Stomach (tissue), 9 donors: Measurements from ENCODE around the gene NUMA1. TPM values are rescaled to one million over a fixed set of nuclear protein-coding genes. Genes with fewer than 3 reads are reported as not detected.
A peak's percentile ranks its signal among the peaks of the same experiment; 100 is the strongest.

Experiments used
- DNase-seq, 2 donors: peaks; one replicate each; pipeline versions ENCODE4 v3.0.0 to v3.0.0-alpha.2; 2013 to 2019
- H3K27ac ChIP-seq, 5 donors: fragments of 200-600 bp in 4 of 5; sonication (generic) in 4 of 5; one replicate each; pipeline ENCODE4 v1.5.1; 2013 to 2019; ENCODE audit warnings: mild to moderate bottlenecking in 1 of 5, moderate library complexity in 1 of 5
- H3K27me3 ChIP-seq, 3 donors: fragments of 200-600 bp; sonication (generic); one replicate each; pipeline ENCODE4 v1.5.1; 2017 to 2019; ENCODE audit warnings: mixed run types in 1 of 3
- H3K36me3 ChIP-seq, 4 donors: fragments of 200-600 bp; sonication (generic); 1 replicate in 3 of 4; 2 replicates in 1 of 4; pipeline ENCODE4 v1.5.1; 2016 to 2019
- H3K4me1 ChIP-seq, 4 donors: fragments of 200-600 bp; sonication (generic); one replicate each; pipeline ENCODE4 v1.5.1; 2016 to 2019
- H3K4me3 ChIP-seq, 4 donors: fragments of 200-600 bp; sonication (generic) in 3 of 4; one replicate each; pipeline ENCODE4 v1.5.1; 2016 to 2019; ENCODE audit warnings: mild to moderate bottlenecking in 1 of 4
- H3K9me3 ChIP-seq, 4 donors: fragments of 200-600 bp; sonication (generic); one replicate each; pipeline ENCODE4 v1.5.1; 2016 to 2019
- EP300 ChIP-seq: sonication (generic); formaldehyde crosslinking; IDR thresholded peaks from one replicate; pipeline ENCODE4 v1.6.1; 2017; ENCODE audit warnings: antibody characterized with exemption
- POLR2A ChIP-seq, 4 donors: fragments of 450-650 bp; IDR thresholded peaks; one replicate each; pipeline ENCODE4 v1.6.1; 2016; ENCODE audit warnings: antibody characterized with exemption in 4 of 4, control low read depth in 2 of 4, mild to moderate bottlenecking in 1 of 4, moderate library complexity in 1 of 4
- POLR2AphosphoS5 ChIP-seq, 3 donors: sonication (generic); formaldehyde crosslinking; IDR thresholded peaks; one replicate each; pipeline ENCODE4 v1.6.1; 2016; ENCODE audit warnings: antibody characterized with exemption in 3 of 3
- WGBS, 5 donors: extraction: QIAGEN DNeasy Blood & Tissue Kit in 3 of 5; methylation state at CpG; one replicate each; pipeline versions ENCODE4 v1.1.5 to v1.1.7; 2013 to 2018; 5-methylcytosine and 5-hydroxymethylcytosine counted together
- intact Hi-C: fragments of 100-400 bp; cut with DNase I; formaldehyde crosslinking; loops from one replicate; pipeline ENCODE4 v1.15.1; 2023; ENCODE audit warnings: low total_unique reads
- polyA plus RNA-seq, 3 donors: library from polyadenylated mRNA; stranded (reverse); fragments of 200-250 nt; gene quantifications; one replicate each; pipeline ENCODE4 v1.2.3, GENCODE V29; 2013
- total RNA-seq, 5 donors: library from RNA; depleted of rRNA; stranded (reverse); fragments of >200 nt; gene quantifications; one replicate each; pipeline versions ENCODE4 v1.1.0 to v1.2.3, GENCODE V29; 2014 to 2016
- TF ChIP-seq, protein P1 (sequence below), 7 experiments: fragments of 450-650 bp in 4 of 7; fragments of 200-600 bp in 3 of 7; sonication (generic) in 3 of 7; IDR thresholded peaks; one replicate each; pipeline ENCODE4 v1.5.1; 2016 to 2019; ENCODE audit warnings: antibody characterized with exemption in 7 of 7, control low read depth in 2 of 7, mild to moderate bottlenecking in 1 of 7
- donor health status: healthy with polysubstance abuse.
- donor health status: Bipolar disorder and iron deficiency.
- donor health status: healthy.

The NUMA1 gene
- total and polyA plus RNA-seq, 8 donors: 84.2 to 619 (median 182) TPM

- Histone ChIP-seq H3K4me1 (peaks cover 45 to 85% (median 66%) of the 10 kb centered on the region in 4 donors), H3K36me3 (peaks cover 0 to 11% (median 0%) of the 10 kb centered on the region in 4 donors), H3K27ac (peak overlapping the region; percentile 95 to 97 (median 95)), H3K27me3 (no peaks in the 10 kb centered on the region), H3K4me3 (peak overlapping the region; percentile 47 to 62 (median 58)), H3K9me3 (no peaks in the 10 kb centered on the region)
- DNase-seq: peak; percentile 82 to 93
- 1 to 6% (median 2%) methylated on average over 20 to 23 of the region's 23 CpGs for WGBS, 5 donors
- intact Hi-C loops: no loop called here
- TF ChIP-seq EP300 (no peak), POLR2AphosphoS5 (IDR thresholded peaks at IDR 0.05) (peak; percentile 74 to 82 (median 78)), POLR2A (IDR thresholded peaks at IDR 0.05) (no peak)
Measured at GRCh38 chr11:72041364-72042063, 38.8 kb downstream of the NUMA1 start.

GRCh38 chr11:72040491-72041363 is 39.6 kb downstream of the NUMA1 start:
- TF ChIP-seq EP300 (no peak), POLR2A (IDR thresholded peaks at IDR 0.05) (no peak), POLR2AphosphoS5 (IDR thresholded peaks at IDR 0.05) (peak; percentile 80 to 95 (median 92))
- TF ChIP-seq, protein P1, sequence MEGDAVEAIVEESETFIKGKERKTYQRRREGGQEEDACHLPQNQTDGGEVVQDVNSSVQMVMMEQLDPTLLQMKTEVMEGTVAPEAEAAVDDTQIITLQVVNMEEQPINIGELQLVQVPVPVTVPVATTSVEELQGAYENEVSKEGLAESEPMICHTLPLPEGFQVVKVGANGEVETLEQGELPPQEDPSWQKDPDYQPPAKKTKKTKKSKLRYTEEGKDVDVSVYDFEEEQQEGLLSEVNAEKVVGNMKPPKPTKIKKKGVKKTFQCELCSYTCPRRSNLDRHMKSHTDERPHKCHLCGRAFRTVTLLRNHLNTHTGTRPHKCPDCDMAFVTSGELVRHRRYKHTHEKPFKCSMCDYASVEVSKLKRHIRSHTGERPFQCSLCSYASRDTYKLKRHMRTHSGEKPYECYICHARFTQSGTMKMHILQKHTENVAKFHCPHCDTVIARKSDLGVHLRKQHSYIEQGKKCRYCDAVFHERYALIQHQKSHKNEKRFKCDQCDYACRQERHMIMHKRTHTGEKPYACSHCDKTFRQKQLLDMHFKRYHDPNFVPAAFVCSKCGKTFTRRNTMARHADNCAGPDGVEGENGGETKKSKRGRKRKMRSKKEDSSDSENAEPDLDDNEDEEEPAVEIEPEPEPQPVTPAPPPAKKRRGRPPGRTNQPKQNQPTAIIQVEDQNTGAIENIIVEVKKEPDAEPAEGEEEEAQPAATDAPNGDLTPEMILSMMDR (IDR thresholded peaks at IDR 0.05): peak in 1 of 7 experiments; percentile 3
- WGBS, 5 donors: 0 to 2% (median 1%) methylated on average over 22 to 23 of the region's 23 CpGs
- H3K27me3 ChIP-seq: no peaks in the 10 kb centered on the region
- DNase-seq: peak; percentile 97 to 98
- no peaks in the 10 kb centered on the region for H3K9me3 ChIP-seq
- peaks cover 45 to 89% (median 69%) of the 10 kb centered on the region in 4 donors for H3K4me1 ChIP-seq
- intact Hi-C loops: no loop called here
- H3K36me3 ChIP-seq: peaks cover under 1 to 5% (median 3%) of the 10 kb centered on the region in 4 donors
- H3K4me3 ChIP-seq: peak overlapping the region; percentile 47 to 62 (median 58)
- peak overlapping the region; percentile 95 to 97 (median 95) for H3K27ac ChIP-seq

GRCh38 chr11:72039856-72040401 is 40.4 kb downstream of the NUMA1 start:
- TF ChIP-seq POLR2AphosphoS5 (IDR thresholded peaks at IDR 0.05) (no peak), POLR2A (IDR thresholded peaks at IDR 0.05) (no peak), EP300 (no peak)
- TF ChIP-seq, protein P1 (IDR thresholded peaks at IDR 0.05): no peak
- Histone ChIP-seq H3K36me3 (peaks cover 9 to 12% (median 10%) of the 10 kb centered on the region in 4 donors), H3K4me3 (peak overlapping the region; percentile 47 to 62 (median 58)), H3K27me3 (no peaks in the 10 kb centered on the region), H3K27ac (peak overlapping the region; percentile 95 to 97 (median 95)), H3K9me3 (no peaks in the 10 kb centered on the region), H3K4me1 (peaks cover 45 to 89% (median 69%) of the 10 kb centered on the region in 4 donors)
- WGBS, 5 donors: 2 to 9% (median 5%) methylated on average over 6 of the region's 6 CpGs
- DNase-seq: peak; percentile 34 to 54
- intact Hi-C loops: no loop called here

- Histone ChIP-seq H3K4me1 (peaks cover 46 to 92% (median 68%) of the 10 kb centered on the region in 4 donors), H3K27ac (peak overlapping the region; percentile 95 to 97 (median 95)), H3K36me3 (peaks cover 16 to 18% (median 16%) of the 10 kb centered on the region in 4 donors), H3K9me3 (no peaks in the 10 kb centered on the region), H3K4me3 (peak overlapping the region; percentile 47 to 62 (median 58)), H3K27me3 (no peaks in the 10 kb centered on the region)
- WGBS, 5 donors: 10 to 20% (median 13%) methylated on average over 5 of the region's 5 CpGs
- peak; percentile 2 to 66 (median 5) for TF ChIP-seq POLR2AphosphoS5 (IDR thresholded peaks at IDR 0.05)
- no peak for TF ChIP-seq POLR2A (IDR thresholded peaks at IDR 0.05)
- intact Hi-C loops: no loop called here
- peak; percentile 73 to 77 for DNase-seq
Measured at GRCh38 chr11:72039031-72039855, 41.1 kb downstream of the NUMA1 start.
